ENCODE measurements around the gene LRRC18.

DNA sequence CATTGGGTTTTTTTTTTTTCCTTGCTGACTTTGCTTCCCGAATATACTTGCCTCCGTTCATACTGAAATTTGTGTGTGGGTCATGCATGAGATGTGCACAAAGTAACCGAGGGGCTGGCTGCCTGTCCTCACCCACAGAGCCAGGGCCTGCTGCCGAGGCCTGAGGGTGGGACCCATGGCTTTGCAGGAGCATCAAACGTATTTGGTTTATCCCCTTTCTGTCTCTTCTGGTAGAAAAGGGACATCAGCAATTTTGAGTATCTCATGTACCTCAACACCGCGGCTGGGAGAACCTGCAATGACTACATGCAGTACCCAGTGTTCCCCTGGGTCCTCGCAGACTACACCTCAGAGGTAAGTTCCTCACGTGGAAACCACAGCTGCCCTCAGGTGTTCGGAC is 3.5 kb upstream of the LRRC18 start:
- no peak for TF ChIP-seq REST (IDR thresholded peaks at IDR 0.05; ENCODE audit: insufficient read depth in 1 of 2, low read depth in 2 of 2, low read length in 2 of 2)
- TF ChIP-seq TAF1 (IDR thresholded peaks at IDR 0.05; ENCODE audit: borderline replicate concordance, insufficient read depth, low read length): no peak
- TF ChIP-seq SIN3A (IDR thresholded peaks at IDR 0.05; ENCODE audit: borderline replicate concordance, insufficient read depth, low read length): no peak
- no peak for TF ChIP-seq POLR2AphosphoS5 (IDR thresholded peaks at IDR 0.05; ENCODE audit: low read depth, low read length)

Data from PFSK-1 (cell line).